ENCODE data around the gene AMY1B. TPM values are rescaled to one million over a fixed set of nuclear protein-coding genes. Genes with fewer than 3 reads are reported as not detected.
"Not testable (repeated sequence)": the region's sequence is repeated elsewhere in the genome, so short reads cannot be mapped to it uniquely, and the experiment has no call there.

The AMY1B gene
- total RNA-seq, 1 donor, result not detected

- not testable (repeated sequence) for H3K9me3 ChIP-seq (ENCODE audit: low read depth, low read length); H3K27ac ChIP-seq (ENCODE audit: low read depth, low read length); DNase-seq (ENCODE audit: insufficient read length, low spot score, missing footprints); H2AFZ ChIP-seq (ENCODE audit: low read length); H3K4me2 ChIP-seq (ENCODE audit: insufficient read depth, low read length); H3K79me2 ChIP-seq (ENCODE audit: insufficient read depth, low read length); H4K20me1 ChIP-seq (ENCODE audit: insufficient read depth, low read length); H3K4me3 ChIP-seq (ENCODE audit: insufficient read depth, low read length); H3K27me3 ChIP-seq (ENCODE audit: insufficient read depth, low read length); H3K4me1 ChIP-seq (ENCODE audit: insufficient read depth, low read length); H3K36me3 ChIP-seq (ENCODE audit: insufficient read depth, low read length)
Observed at GRCh38 chr1:103641194-103641593, 54.8 kb downstream of the AMY1B start.

Small RNAs within 50 kb of the gene (small RNA-seq; reads per million reads assigned to genes)
- gene AC105272.1, result not detected

Other genes starting within 250 kb of the AMY1B start
- 18.5 and 23.3 TPM in 2 replicates for gene RNPC3, start 170.5 kb downstream of the AMY1B start, total RNA-seq
- 6.2 and 6.8 TPM in 2 replicates for gene AMY2B, start 124.6 kb downstream of the AMY1B start, total RNA-seq
- not detected in 2 replicates for gene AMY2A, start 78.8 kb downstream of the AMY1B start, total RNA-seq
- gene AMY1A, start 40.5 kb downstream of the AMY1B start, total RNA-seq, result not detected in 2 replicates
- gene AMY1C, start 53.7 kb upstream of the AMY1B start, total RNA-seq, result not detected in 2 replicates

All from osteoblast (primary cell).